Measurements from ENCODE around the gene PNMA8C.
"Not testable (repeated sequence)": the region's sequence is repeated elsewhere in the genome, so short reads cannot be mapped to it uniquely, and the experiment has no call there.

PNMA8C gene

GRCh38 chr19:46410205-46411087, 18.3 kb downstream of the PNMA8C start:
- DNase-seq: no peak

- DNase-seq: no peak
Measured at GRCh38 chr19:46409191-46409590, 19.5 kb downstream of the PNMA8C start.

DNA sequence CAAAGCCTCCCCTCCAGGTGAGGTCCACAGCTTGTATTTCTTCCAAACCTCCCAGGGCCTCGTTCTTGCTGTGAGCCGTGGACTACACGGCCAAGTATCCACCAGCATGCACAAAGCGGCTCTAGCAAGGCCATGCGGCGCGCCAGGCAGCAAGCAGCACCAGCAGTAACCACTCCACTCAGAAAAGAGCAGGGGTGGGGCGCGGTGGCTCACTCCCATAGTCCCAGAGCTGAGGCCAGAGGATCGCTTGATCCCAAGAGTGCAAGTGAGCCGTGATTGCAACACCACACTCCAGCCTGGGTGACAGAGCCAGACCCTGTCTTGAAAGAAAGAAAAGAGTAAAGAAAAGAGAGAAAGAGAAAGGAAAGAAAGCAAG, 20.1 kb downstream of the PNMA8C start:
- no peak for DNase-seq

DNA sequence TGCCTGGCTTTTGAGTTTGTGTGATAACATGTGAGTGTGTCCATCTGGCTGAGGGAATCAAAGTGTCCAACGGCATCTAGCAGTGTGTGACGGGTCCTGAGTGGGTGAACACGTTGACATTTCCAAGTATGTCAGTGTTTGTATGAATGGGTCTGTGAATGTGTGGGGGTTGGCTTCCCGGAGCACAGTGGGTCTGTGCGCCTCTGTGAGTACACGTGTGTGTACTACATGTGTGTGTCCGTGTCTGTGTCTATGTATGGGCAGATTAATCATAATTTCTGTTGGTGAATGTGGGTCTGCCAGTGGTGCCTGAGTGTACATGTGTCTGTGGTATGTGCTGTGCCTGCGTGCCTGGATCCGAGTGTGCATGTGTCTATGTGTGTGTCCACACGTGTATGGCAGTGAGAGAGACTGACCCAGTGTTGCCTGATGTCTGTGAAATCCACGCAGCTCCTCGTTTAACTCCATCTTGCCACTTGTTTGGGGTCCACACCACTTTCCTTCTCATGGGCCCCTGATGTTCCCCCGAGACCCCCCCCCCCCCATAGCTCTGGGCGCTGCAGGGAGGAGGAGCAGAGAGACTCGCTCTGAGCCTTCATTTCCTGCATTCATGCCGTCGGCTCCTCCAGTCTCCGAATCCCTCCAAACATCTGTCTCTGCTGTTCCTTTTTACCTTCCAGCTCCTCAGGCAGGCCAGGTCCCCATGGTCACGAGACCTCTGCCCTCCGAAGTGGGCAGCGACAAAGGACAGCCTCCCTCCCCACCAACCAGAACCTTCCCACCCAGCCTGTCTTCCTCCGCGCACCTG, 20.7 kb downstream of the PNMA8C start:
- DNase-seq: no peak

- no peak for DNase-seq
Measured at GRCh38 chr19:46406976-46407375, 21.8 kb downstream of the PNMA8C start.

GRCh38 chr19:46404753-46405468, 23.8 kb downstream of the PNMA8C start:
- DNase-seq: peak; percentile 51

DNA sequence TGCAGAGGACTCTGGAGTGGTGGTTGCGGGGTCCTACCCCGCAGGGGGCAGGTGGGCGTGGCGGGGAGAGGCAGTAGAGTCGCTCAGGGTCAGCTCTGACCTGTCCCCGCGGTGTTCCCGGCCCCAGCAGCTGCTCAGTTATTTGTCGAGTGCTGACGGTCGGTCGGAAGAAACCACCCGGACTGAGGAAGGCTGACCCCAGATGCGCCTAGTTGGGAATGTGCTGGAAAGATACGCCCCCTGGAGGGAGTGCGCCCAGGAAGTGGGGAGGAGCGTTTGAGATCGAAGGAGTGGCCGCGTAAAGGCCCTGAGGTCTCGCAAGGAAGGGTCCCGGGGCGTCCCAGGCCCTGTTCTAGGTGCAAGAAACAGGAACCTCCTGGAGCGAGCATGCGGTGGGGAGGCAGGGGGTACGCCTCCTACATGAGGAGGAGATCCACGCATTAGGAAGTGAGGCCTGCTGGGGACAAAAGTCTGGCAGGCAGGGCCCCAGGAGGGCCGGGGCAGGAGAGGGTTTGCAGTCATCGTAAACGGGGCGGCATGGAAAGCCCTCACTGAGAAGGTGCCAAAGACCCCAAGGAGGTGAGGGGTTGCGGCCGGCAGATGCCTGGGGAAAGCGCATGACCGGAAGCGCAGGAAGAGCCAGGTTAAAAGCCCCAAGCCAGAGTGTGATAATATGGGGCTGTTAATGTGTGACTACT, 24.5 kb downstream of the PNMA8C start:
- DNase-seq: no peak

- no peak for DNase-seq
Measured at GRCh38 chr19:46402725-46403124, 26.0 kb downstream of the PNMA8C start.

DNA sequence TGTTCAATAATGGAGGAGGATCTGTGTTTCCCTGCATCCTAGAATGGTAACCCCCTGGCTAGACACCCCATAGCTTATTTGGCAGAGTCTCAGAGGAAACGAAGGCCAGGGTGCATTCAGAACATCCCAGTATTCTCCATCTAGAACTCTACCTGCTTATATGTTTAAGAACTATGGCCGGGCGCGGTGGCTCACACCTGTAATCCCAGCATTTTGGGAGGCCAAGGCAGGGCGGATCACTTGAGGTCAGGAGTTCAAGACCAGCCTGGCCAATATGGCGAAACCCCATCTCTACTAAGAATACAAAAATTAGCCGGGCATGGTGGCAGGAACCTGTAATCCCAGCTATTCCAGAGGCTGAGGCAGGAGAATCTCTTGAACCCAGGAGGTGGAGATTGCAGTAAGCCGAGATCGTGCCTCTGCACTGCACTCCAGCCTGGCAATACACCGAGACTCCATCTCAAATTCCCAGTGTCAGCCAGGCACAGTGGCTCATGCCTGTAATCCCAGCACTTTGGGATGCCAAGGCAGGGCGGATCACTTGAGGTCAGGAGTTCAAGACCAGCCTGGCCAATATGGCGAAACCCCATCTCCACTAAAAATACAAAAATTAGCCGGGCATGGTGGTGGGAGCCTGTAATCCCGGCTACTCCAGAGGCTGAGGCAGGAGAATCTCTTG, 30.8 kb downstream of the PNMA8C start:
- not testable (repeated sequence) for DNase-seq

DNA sequence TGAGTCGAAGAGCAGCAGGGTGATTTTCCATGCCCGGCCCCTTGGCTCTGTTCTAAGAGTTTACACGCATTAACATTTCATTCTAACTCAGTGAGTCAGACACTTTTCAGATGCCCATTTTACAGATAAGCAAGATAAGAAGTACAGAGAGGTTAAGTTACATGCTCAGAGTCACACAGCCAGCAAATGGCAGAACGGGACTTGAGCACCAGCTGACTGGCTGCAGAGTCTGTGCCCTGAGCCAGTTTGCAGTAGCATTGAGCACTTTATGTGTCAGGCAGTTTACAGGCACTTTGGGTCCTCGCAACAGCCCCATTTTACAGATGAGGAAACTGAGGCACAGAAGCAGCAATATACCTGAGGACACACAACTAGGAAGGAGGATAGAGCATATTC, 34.3 kb downstream of the PNMA8C start:
- DNase-seq: no peak

DNA sequence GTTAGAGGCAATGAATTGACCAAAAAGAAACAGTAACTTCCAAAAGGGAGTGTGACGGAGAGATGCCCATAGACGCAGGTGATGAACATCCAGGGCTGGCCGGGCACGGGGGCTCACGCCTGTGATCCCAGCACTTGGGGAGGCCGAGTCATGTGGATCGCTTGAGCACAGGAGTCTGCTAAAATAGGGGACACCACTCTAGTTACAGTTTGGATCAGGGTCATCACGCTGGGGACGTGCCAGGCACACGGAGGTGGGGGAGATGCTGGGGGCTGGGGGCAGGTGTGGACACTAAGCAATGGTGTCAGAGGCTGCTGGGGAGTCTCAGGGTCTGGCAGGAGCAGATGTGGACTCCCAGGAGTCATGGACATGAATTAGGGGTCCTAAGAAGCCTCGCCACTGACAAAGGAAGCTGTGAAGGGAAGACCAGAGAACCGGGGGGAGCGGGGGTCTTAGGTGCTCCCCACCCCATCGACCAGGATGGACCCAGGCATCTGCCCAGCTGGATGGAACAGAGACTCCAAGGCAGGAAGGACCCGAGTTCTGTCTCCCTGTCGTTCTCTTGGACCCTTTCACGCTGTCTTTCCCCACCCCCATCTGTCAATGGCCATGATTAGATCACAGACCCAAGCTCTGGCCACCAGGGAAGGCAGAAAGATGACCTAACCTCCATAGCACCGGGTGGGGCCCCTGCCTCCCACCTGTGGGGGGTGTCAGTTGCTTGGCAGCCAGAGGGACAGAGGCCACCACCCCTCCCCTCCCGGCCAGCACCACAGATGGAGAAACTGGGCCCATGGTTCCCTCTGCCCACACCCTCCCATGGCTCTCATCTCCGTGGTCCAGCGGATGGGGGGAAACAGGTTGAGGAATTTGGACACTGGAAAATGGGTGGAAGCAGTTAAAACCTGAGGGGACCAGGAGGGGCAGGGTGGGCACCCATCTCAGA, 35.0 kb downstream of the PNMA8C start:
- no peak for DNase-seq

DNA sequence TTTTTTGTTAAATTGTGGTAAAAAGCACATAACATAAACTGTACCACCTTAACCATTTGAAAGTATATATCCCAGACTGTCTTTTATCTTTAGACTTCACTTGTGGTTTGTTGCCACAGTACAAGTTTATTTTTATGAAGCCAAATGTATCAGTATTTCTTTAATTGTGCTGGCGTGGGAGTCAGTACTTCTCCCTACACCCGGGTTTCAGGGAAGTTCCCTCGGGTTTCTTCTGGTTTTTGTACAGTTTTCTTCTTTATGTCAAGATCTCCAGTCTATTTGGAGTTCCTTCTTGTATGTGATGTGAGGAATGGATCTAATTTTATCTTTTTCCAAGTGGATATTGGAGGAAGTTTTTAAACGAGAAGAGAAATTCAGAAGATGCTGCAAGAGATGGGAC, 35.9 kb downstream of the PNMA8C start:
- no peak for DNase-seq

DNA sequence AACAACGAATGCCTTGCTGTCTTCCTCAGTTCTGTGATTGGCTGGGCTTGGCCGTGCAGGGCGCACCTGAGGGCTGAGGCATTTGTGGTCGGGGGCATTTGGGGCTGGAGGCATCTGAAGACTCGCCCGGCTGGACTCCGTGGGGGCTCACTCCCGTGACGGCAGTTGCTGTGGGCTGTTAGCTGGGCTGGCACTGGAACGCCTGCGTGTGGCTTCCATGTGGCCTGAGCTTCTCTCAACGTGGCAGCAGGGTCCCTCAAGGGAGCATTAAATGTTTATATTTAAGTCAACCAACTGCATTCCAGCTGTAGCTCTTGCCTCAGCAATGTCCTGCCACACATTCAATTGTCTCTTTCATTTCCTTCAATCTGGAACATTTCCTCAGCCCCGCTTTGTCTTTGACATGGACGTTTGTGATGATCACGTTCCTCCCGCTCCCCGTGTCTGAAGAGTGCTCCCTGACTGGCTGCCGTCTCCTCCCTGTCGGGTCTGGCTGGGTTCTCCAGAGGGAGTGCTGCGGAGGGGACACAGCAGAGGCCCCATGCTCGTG, 36.4 kb downstream of the PNMA8C start:
- no peak for DNase-seq

GRCh38 chr19:46391296-46392251, 37.2 kb downstream of the PNMA8C start:
- DNase-seq: no peak

GRCh38 chr19:46390866-46391265, 37.9 kb downstream of the PNMA8C start:
- no peak for DNase-seq

GRCh38 chr19:46390121-46390858, 38.4 kb downstream of the PNMA8C start:
- DNase-seq: no peak

- DNase-seq: no peak
Measured at GRCh38 chr19:46388311-46389095, 40.2 kb downstream of the PNMA8C start.

DNA sequence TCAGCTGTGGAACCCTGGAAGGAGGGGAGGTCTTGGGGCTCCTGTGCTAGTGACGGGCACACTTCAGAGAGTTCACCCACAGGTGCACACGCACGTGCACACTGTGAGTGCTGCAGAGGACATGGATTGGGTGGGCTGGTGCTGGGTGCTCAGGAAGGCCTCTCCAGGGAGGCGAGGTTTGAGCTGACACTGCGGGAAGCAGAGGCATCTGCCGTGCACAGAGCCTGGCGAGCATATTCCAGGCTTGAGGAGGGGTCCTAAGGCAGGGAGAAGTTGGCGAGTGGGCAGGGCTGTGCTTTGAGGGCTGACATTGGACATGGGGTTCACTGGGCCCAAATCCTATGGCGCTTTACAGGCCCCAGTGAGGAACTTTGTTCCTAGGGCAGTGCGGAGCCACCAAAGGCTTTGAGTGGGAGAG, 41.0 kb downstream of the PNMA8C start:
- DNase-seq: no peak

Data from activated CD4-positive, alpha-beta T cell treated with anti-CD3 and anti-CD28 coated beads for 48 hours (primary cell).